HS-27A (cell line): ENCODE results near the gene FSHB.
"Not testable (repeated sequence)": the region's sequence is repeated elsewhere in the genome, so short reads cannot be mapped to it uniquely, and the experiment has no call there.

Experiments
- DNase-seq: peaks from one replicate; pipeline ENCODE4 v3.0.0-alpha.2; 2012; ENCODE audit warnings: low read depth, missing footprints

Gene FSHB

GRCh38 chr11:30230714-30231113 lies at the start of gene FSHB:
Gene FSHB, plus strand, starts transcription at chr11:30231014. Its CDS starts 889 bp downstream, at chr11:30231903.
- no peak for DNase-seq

- no peak for DNase-seq
Measured at GRCh38 chr11:30186748-30187147, 44.1 kb upstream of the FSHB start.

- no peak for DNase-seq
Measured at GRCh38 chr11:30192620-30193019, 38.2 kb upstream of the FSHB start.

GRCh38 chr11:30196400-30197206 lies 34.2 kb upstream of the FSHB start:
- DNase-seq, result peak; percentile 46

- DNase-seq, result no peak
Measured at GRCh38 chr11:30197869-30198268, 32.9 kb upstream of the FSHB start.

- DNase-seq, result not testable (repeated sequence)
Measured at GRCh38 chr11:30202989-30203388, 27.8 kb upstream of the FSHB start.

GRCh38 chr11:30203850-30204249 lies 27.0 kb upstream of the FSHB start:
- DNase-seq, result no peak

- DNase-seq, result no peak
Measured at GRCh38 chr11:30206249-30206996, 24.4 kb upstream of the FSHB start.

- DNase-seq, result no peak
Measured at GRCh38 chr11:30210357-30210756, 20.5 kb upstream of the FSHB start.

- no peak for DNase-seq
Measured at GRCh38 chr11:30216534-30216933, 14.3 kb upstream of the FSHB start.

GRCh38 chr11:30218278-30218677 lies 12.5 kb upstream of the FSHB start:
- DNase-seq, result no peak

- DNase-seq, result no peak
Measured at GRCh38 chr11:30225642-30226041, 5.2 kb upstream of the FSHB start.

GRCh38 chr11:30228323-30228884 lies 2.4 kb upstream of the FSHB start:
- DNase-seq, result no peak

- no peak for DNase-seq
Measured at GRCh38 chr11:30239025-30239424, 8.2 kb downstream of the FSHB start.

- peak; percentile 94 for DNase-seq
Measured at GRCh38 chr11:30244265-30244664, 13.5 kb downstream of the FSHB start.

GRCh38 chr11:30245621-30246020 lies 14.8 kb downstream of the FSHB start:
- no peak for DNase-seq

GRCh38 chr11:30254307-30255298 lies 23.8 kb downstream of the FSHB start:
- peak; percentile 62 for DNase-seq

- no peak for DNase-seq
Measured at GRCh38 chr11:30255637-30256036, 24.8 kb downstream of the FSHB start.

- DNase-seq, result no peak
Measured at GRCh38 chr11:30257058-30257457, 26.2 kb downstream of the FSHB start.

GRCh38 chr11:30258679-30259078 lies 27.9 kb downstream of the FSHB start:
- DNase-seq, result no peak

GRCh38 chr11:30260813-30261212 lies 30.0 kb downstream of the FSHB start:
- DNase-seq, result no peak

- no peak for DNase-seq
Measured at GRCh38 chr11:30261821-30262220, 31.0 kb downstream of the FSHB start.
